GM12892 (cell line): ENCODE results near the gene TNFRSF19.

ENCODE experiments used
- POLR2A ChIP-seq: IDR thresholded peaks from 2 replicates; pipeline ENCODE4 v1.6.1; 2011; ENCODE audit warnings: low read depth, low read length, control low read depth
- POLR2AphosphoS5 ChIP-seq: IDR thresholded peaks from 2 replicates; pipeline ENCODE4 v1.6.1; 2011; ENCODE audit warnings: low read depth, low read length, control low read depth
- TAF1 ChIP-seq: IDR thresholded peaks from 2 replicates; pipeline ENCODE4 v1.6.1; 2011; ENCODE audit warnings: low read depth, mild to moderate bottlenecking, control low read depth, low read length, borderline replicate concordance

GRCh38 chr13:23572836-23573235 lies 2.6 kb downstream of the TNFRSF19 start:
- TF ChIP-seq POLR2A (peak; percentile 33; the same call in 1 of the 2 replicates), POLR2AphosphoS5 (no peak), TAF1 (no peak)
